GM19193 (cell line): Measurements from ENCODE around the gene UBE4B.

Experiments used
- POLR2A ChIP-seq: IDR thresholded peaks from 4 replicates; pipeline ENCODE4 v1.6.1; 2011; ENCODE audit not compliant: insufficient read depth, insufficient read length; ENCODE audit errors: extremely low read depth

UBE4B gene

GRCh38 chr1:10080523-10080922 lies 47.8 kb downstream of the UBE4B start:
- no peak for TF ChIP-seq POLR2A

GRCh38 chr1:10082785-10083479 lies 50.2 kb downstream of the UBE4B start:
- TF ChIP-seq POLR2A: no peak

GRCh38 chr1:10084045-10084444 lies 51.3 kb downstream of the UBE4B start:
- TF ChIP-seq POLR2A: no peak

- TF ChIP-seq POLR2A: no peak
These were observed 52.3 kb downstream of the UBE4B start for GRCh38 chr1:10085076-10085475.

- no peak for TF ChIP-seq POLR2A
These were observed 54.5 kb downstream of the UBE4B start for GRCh38 chr1:10087210-10087609.

- no peak for TF ChIP-seq POLR2A
These were observed 69.2 kb downstream of the UBE4B start for GRCh38 chr1:10101929-10102328.

- TF ChIP-seq POLR2A: no peak
These were observed 70.4 kb downstream of the UBE4B start for GRCh38 chr1:10103193-10103592.

GRCh38 chr1:10104834-10105233 lies 72.1 kb downstream of the UBE4B start:
- TF ChIP-seq POLR2A: no peak

GRCh38 chr1:10105484-10105883 lies 72.7 kb downstream of the UBE4B start:
- TF ChIP-seq POLR2A: no peak

- TF ChIP-seq POLR2A: no peak
These were observed 73.5 kb downstream of the UBE4B start for GRCh38 chr1:10106241-10106640.

- no peak for TF ChIP-seq POLR2A
These were observed 74.2 kb downstream of the UBE4B start for GRCh38 chr1:10106756-10107475.

- TF ChIP-seq POLR2A: no peak
These were observed 75.4 kb downstream of the UBE4B start for GRCh38 chr1:10108134-10108663.

GRCh38 chr1:10108948-10109708 lies 76.4 kb downstream of the UBE4B start:
- no peak for TF ChIP-seq POLR2A

- no peak for TF ChIP-seq POLR2A
These were observed 80.7 kb downstream of the UBE4B start for GRCh38 chr1:10113501-10113900.

- TF ChIP-seq POLR2A: no peak
These were observed 82.0 kb downstream of the UBE4B start for GRCh38 chr1:10114746-10115145.
